K562 (cell line): Measurements from ENCODE around the gene GPATCH11. TPM values are rescaled to one million over a fixed set of nuclear protein-coding genes. Genes with fewer than 3 reads are reported as not detected.

Experiments used
- CSDE1 ChIP-seq, 2 experiments: fragments of 450-650 bp; IDR thresholded peaks; 2 replicates each; pipeline ENCODE4 v1.6.1; 2016; ENCODE audit warnings: mild to moderate bottlenecking in 1 of 2
- EP300 ChIP-seq: IDR thresholded peaks from 2 replicates; pipeline ENCODE4 v1.6.1; 2012; ENCODE audit warnings: low read length, improper control_type of control experiment
- GTF2A2 ChIP-seq: IDR thresholded peaks from 2 replicates; pipeline ENCODE4 v1.6.1; 2016; ENCODE audit warnings: mild to moderate bottlenecking, missing genetic modification characterization, missing compliant biosample characterization
- HDAC6 ChIP-seq: IDR thresholded peaks from 2 replicates; pipeline ENCODE4 v1.6.1; 2012; ENCODE audit warnings: low read depth, mild to moderate bottlenecking, control low read depth, inconsistent platforms, low read length, moderate library complexity
- HNRNPL ChIP-seq: fragments of 200-400 bp; formaldehyde crosslinking; IDR thresholded peaks from 2 replicates; pipeline ENCODE4 v1.6.1; 2017; ENCODE audit warnings: low read depth, mild to moderate bottlenecking, low read length
- MCM7 ChIP-seq, 2 experiments: fragments of 450-650 bp; IDR thresholded peaks; 2 replicates each; pipeline ENCODE4 v1.6.1; 2016 to 2018
- NELFE ChIP-seq: IDR thresholded peaks from 2 replicates; pipeline ENCODE4 v1.6.1; 2011; ENCODE audit warnings: mild to moderate bottlenecking; ENCODE audit not compliant: insufficient read depth, insufficient read length
- RFX5 ChIP-seq: IDR thresholded peaks from 2 replicates; pipeline ENCODE4 v1.6.1; 2011; ENCODE audit warnings: low read depth, mild to moderate bottlenecking, improper control_type of control experiment, low read length
- SAP30 ChIP-seq: fragments of 200-600 bp; sonication (generic); IDR thresholded peaks from 2 replicates; pipeline ENCODE4 v1.6.1; 2012; ENCODE audit warnings: borderline replicate concordance, low read depth, mild to moderate bottlenecking, moderate library complexity, low read length, control low read depth, inconsistent platforms; ENCODE audit not compliant: insufficient read depth, poor library complexity, severe bottlenecking
- SMAD1 ChIP-seq: fragments of 150-350 bp; IDR thresholded peaks from 2 replicates; pipeline ENCODE4 v1.6.1; 2014; ENCODE audit warnings: low read length, low read depth; ENCODE audit not compliant: partially characterized antibody
- polyA plus RNA-seq, 8 experiments: library from polyadenylated mRNA; depleted of rRNA in 4 of 8; stranded (reverse) in 5 of 8; unstranded in 3 of 8; fragments of >200 nt; fragmentation: Nextera tagmentation in 2 of 8; fragmentation: Illumina TruSeq in 1 of 8; extraction: Ambion mirVana in 2 of 8; extraction: Trizol in 1 of 8; gene quantifications; 2 replicates each; pipeline versions ENCODE4 v1.2.1 to v1.2.3, GENCODE V29; 2011 to 2014; ENCODE audit warnings: inconsistent platforms in 1 of 8, missing spikeins in 1 of 8
- total RNA-seq, 7 experiments: library from RNA; depleted of rRNA in 6 of 7; stranded (reverse); fragments of >200 nt in 6 of 7; fragmentation: Illumina TruSeq in 2 of 7; extraction: Trizol in 2 of 7; gene quantifications; 2 replicates each; pipeline versions ENCODE4 v1.2.1 to v1.2.3, GENCODE V29; 2011 to 2021; ENCODE audit warnings: low replicate concordance in 1 of 7
- TF ChIP-seq, protein P1 (sequence below): fragments of 450-650 bp; IDR thresholded peaks from 2 replicates; pipeline ENCODE4 v1.6.1; 2018; ENCODE audit not compliant: partially characterized antibody
- TF ChIP-seq, protein P2 (sequence below): fragments of 200-800 bp; sonication (Bioruptor generic); IDR thresholded peaks from 2 replicates; pipeline ENCODE4 v1.6.1; 2017; ENCODE audit warnings: missing genetic modification characterization, missing compliant biosample characterization
- TF ChIP-seq, protein P3 (sequence below): fragments of 450-650 bp; IDR thresholded peaks from 2 replicates; pipeline ENCODE4 v1.6.1; 2016
- TF ChIP-seq, protein P4 (sequence below): fragments of 250-450 bp; sonication (Bioruptor Pico); IDR thresholded peaks from 2 replicates; pipeline ENCODE4 v1.8.0; 2021; ENCODE audit warnings: mild to moderate bottlenecking, moderate library complexity
- TF ChIP-seq, protein P5 (sequence below): fragments of 250-450 bp; sonication (Bioruptor Pico); IDR thresholded peaks from 2 replicates; pipeline ENCODE4 v1.4.0; 2020; ENCODE audit warnings: mild to moderate bottlenecking, moderate library complexity

GPATCH11 gene
- total and polyA plus RNA-seq, 9 of the 15 experiments (the other 6 are each of a cell fraction or from before 2014, with no cell fraction given) = 7.9 to 23.9 (median 15.2) TPM

DNA sequence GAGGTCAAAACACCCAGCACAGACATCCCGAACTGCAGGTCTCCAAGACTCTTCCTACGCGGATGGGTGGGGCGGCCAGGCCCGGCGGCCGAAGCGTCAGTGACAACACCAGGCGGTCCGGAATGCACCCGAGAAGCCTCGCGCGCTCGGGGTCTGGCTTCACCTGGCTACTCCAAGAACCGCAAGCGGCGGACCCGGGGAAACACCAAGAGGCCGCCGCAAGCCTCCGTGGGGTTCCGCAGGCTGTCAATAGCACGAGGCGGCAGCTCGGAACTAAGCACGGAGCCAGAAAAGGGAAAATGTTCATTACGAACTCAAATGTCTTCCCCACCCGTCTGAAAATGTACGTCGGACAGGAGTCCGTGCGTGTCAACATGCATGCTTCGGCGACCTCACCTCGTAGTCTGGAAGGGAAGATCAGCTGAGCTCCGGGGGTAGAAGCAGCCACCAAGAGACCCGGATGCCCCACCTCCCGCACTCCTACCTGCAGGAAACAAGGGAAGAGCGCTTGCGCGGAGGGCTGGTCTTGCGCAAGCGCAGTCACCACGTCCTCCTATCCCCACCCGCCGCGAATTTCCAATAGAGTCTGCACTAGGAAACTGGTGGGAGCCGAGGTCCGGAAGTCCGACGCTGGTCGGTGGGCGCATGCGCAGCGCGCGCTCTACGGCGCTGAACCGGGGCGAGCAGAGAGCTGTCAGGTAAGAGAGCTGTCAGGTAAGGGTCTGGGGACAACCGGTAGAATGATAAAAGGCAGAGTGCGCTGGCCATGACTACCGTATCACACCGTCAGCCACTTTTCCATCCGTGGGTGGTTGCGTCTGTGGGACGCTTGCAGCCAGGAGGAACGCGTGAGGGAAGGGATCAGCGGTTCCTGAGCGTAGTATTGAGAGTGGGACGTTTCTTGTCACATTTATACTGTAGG is at the start of gene GPATCH11, which contains the start of gene HEATR5B (continued):
- no peak for TF ChIP-seq SMAD1
- no peak for TF ChIP-seq NELFE
- TF ChIP-seq, protein P1, sequence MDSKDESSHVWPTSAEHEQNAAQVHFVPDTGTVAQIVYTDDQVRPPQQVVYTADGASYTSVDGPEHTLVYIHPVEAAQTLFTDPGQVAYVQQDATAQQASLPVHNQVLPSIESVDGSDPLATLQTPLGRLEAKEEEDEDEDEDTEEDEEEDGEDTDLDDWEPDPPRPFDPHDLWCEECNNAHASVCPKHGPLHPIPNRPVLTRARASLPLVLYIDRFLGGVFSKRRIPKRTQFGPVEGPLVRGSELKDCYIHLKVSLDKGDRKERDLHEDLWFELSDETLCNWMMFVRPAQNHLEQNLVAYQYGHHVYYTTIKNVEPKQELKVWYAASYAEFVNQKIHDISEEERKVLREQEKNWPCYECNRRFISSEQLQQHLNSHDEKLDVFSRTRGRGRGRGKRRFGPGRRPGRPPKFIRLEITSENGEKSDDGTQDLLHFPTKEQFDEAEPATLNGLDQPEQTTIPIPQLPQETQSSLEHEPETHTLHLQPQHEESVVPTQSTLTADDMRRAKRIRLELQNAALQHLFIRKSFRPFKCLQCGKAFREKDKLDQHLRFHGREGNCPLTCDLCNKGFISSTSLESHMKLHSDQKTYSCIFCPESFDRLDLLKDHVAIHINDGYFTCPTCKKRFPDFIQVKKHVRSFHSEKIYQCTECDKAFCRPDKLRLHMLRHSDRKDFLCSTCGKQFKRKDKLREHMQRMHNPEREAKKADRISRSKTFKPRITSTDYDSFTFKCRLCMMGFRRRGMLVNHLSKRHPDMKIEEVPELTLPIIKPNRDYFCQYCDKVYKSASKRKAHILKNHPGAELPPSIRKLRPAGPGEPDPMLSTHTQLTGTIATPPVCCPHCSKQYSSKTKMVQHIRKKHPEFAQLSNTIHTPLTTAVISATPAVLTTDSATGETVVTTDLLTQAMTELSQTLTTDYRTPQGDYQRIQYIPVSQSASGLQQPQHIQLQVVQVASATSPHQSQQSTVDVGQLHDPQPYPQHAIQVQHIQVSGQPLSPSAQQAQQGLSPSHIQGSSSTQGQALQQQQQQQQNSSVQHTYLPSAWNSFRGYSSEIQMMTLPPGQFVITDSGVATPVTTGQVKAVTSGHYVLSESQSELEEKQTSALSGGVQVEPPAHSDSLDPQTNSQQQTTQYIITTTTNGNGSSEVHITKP = peak; percentile 46
- TF ChIP-seq, protein P2, sequence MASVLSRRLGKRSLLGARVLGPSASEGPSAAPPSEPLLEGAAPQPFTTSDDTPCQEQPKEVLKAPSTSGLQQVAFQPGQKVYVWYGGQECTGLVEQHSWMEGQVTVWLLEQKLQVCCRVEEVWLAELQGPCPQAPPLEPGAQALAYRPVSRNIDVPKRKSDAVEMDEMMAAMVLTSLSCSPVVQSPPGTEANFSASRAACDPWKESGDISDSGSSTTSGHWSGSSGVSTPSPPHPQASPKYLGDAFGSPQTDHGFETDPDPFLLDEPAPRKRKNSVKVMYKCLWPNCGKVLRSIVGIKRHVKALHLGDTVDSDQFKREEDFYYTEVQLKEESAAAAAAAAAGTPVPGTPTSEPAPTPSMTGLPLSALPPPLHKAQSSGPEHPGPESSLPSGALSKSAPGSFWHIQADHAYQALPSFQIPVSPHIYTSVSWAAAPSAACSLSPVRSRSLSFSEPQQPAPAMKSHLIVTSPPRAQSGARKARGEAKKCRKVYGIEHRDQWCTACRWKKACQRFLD = 0 out of 2 replicates have a peak, but pooled peaks have one; percentile 77
- TF ChIP-seq HNRNPL = no peak
- TF ChIP-seq GTF2A2 (tag) = no peak
- no peak for TF ChIP-seq MCM7 (IDR thresholded peaks at IDR 0.05)
- TF ChIP-seq, protein P3, sequence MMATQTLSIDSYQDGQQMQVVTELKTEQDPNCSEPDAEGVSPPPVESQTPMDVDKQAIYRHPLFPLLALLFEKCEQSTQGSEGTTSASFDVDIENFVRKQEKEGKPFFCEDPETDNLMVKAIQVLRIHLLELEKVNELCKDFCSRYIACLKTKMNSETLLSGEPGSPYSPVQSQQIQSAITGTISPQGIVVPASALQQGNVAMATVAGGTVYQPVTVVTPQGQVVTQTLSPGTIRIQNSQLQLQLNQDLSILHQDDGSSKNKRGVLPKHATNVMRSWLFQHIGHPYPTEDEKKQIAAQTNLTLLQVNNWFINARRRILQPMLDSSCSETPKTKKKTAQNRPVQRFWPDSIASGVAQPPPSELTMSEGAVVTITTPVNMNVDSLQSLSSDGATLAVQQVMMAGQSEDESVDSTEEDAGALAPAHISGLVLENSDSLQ = peak; percentile 69
- TF ChIP-seq HDAC6 = no peak
- TF ChIP-seq EP300 = no peak
- TF ChIP-seq RFX5 = no peak
- TF ChIP-seq, protein P4, sequence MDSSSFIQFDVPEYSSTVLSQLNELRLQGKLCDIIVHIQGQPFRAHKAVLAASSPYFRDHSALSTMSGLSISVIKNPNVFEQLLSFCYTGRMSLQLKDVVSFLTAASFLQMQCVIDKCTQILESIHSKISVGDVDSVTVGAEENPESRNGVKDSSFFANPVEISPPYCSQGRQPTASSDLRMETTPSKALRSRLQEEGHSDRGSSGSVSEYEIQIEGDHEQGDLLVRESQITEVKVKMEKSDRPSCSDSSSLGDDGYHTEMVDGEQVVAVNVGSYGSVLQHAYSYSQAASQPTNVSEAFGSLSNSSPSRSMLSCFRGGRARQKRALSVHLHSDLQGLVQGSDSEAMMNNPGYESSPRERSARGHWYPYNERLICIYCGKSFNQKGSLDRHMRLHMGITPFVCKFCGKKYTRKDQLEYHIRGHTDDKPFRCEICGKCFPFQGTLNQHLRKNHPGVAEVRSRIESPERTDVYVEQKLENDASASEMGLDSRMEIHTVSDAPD (CRISPR knock-in tag) = no peak
- no peak for TF ChIP-seq CSDE1 (IDR thresholded peaks at IDR 0.05)
- TF ChIP-seq, protein P5, sequence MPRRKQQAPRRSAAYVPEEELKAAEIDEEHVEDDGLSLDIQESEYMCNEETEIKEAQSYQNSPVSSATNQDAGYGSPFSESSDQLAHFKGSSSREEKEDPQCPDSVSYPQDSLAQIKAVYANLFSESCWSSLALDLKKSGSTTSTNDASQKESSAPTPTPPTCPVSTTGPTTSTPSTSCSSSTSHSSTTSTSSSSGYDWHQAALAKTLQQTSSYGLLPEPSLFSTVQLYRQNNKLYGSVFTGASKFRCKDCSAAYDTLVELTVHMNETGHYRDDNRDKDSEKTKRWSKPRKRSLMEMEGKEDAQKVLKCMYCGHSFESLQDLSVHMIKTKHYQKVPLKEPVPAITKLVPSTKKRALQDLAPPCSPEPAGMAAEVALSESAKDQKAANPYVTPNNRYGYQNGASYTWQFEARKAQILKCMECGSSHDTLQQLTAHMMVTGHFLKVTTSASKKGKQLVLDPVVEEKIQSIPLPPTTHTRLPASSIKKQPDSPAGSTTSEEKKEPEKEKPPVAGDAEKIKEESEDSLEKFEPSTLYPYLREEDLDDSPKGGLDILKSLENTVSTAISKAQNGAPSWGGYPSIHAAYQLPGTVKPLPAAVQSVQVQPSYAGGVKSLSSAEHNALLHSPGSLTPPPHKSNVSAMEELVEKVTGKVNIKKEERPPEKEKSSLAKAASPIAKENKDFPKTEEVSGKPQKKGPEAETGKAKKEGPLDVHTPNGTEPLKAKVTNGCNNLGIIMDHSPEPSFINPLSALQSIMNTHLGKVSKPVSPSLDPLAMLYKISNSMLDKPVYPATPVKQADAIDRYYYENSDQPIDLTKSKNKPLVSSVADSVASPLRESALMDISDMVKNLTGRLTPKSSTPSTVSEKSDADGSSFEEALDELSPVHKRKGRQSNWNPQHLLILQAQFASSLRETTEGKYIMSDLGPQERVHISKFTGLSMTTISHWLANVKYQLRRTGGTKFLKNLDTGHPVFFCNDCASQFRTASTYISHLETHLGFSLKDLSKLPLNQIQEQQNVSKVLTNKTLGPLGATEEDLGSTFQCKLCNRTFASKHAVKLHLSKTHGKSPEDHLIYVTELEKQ (CRISPR knock-in tag) = no peak
- peak; percentile 89 for TF ChIP-seq SAP30
